Esophagus muscularis mucosa (tissue), 4 donors: ENCODE data around the gene PRDM5.

Source experiments
- EP300 ChIP-seq: sonication (generic); formaldehyde crosslinking; IDR thresholded peaks from one replicate; pipeline ENCODE4 v1.6.1; 2017; ENCODE audit warnings: antibody characterized with exemption
- POLR2A ChIP-seq: fragments of 450-650 bp; IDR thresholded peaks from one replicate; pipeline ENCODE4 v1.6.1; 2017; ENCODE audit warnings: antibody characterized with exemption, moderate library complexity, mild to moderate bottlenecking, low read depth
- POLR2AphosphoS5 ChIP-seq, 2 donors: sonication (generic); formaldehyde crosslinking; IDR thresholded peaks; one replicate each; pipeline ENCODE4 v1.6.1; 2017; ENCODE audit warnings: antibody characterized with exemption in 2 of 2
- TF ChIP-seq, protein P1 (sequence below), 3 experiments: fragments of 200-600 bp in 2 of 3; fragments of 450-650 bp in 1 of 3; sonication (generic) in 2 of 3; IDR thresholded peaks; one replicate each; pipeline ENCODE4 v1.5.1; 2017 to 2019; ENCODE audit warnings: antibody characterized with exemption in 3 of 3, mild to moderate bottlenecking in 2 of 3, moderate library complexity in 1 of 3

GRCh38 chr4:120733968-120734367 lies 188.6 kb downstream of the PRDM5 start:
- TF ChIP-seq EP300 (no peak), POLR2AphosphoS5 (IDR thresholded peaks at IDR 0.05) (no peak), POLR2A (no peak)
- TF ChIP-seq, protein P1, sequence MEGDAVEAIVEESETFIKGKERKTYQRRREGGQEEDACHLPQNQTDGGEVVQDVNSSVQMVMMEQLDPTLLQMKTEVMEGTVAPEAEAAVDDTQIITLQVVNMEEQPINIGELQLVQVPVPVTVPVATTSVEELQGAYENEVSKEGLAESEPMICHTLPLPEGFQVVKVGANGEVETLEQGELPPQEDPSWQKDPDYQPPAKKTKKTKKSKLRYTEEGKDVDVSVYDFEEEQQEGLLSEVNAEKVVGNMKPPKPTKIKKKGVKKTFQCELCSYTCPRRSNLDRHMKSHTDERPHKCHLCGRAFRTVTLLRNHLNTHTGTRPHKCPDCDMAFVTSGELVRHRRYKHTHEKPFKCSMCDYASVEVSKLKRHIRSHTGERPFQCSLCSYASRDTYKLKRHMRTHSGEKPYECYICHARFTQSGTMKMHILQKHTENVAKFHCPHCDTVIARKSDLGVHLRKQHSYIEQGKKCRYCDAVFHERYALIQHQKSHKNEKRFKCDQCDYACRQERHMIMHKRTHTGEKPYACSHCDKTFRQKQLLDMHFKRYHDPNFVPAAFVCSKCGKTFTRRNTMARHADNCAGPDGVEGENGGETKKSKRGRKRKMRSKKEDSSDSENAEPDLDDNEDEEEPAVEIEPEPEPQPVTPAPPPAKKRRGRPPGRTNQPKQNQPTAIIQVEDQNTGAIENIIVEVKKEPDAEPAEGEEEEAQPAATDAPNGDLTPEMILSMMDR (IDR thresholded peaks at IDR 0.05): no peak
